HepG2 (cell line): Measurements from ENCODE around the gene PLN. TPM values are rescaled to one million over a fixed set of nuclear protein-coding genes. Genes with fewer than 3 reads are reported as not detected.

Source experiments
- ATAC-seq: fragments of 200-7000 bp; cut with Tn5 transposase; 3 replicates; pipeline ENCODE4 v1.9.1; 2020; ENCODE audit warnings: mild to moderate bottlenecking, moderate library complexity
- BruUV-seq: library from RNA; stranded (reverse); fragments of 400-500 nt; replicated peaks from 2 replicates; lab custom pipeline; 2021; lab: Mats Ljungman, UMichigan
- CTCF ChIA-PET: fragments of 300-600 bp; formaldehyde crosslinking; extraction: SDS; loops from one replicate; lab custom pipeline; 2021; ENCODE audit warnings: low total read pairs, inconsistent platforms, low intra/inter-chr PET ratio; lab: Yijun Ruan, JAX
- POLR2A ChIA-PET: fragments of 350-600 bp; sonication (Branson Sonifier 250); formaldehyde crosslinking; loops from one replicate; lab custom pipeline; 2020; ENCODE audit warnings: antibody characterized with exemption, inconsistent platforms; lab: Yijun Ruan, JAX
- DNase-seq: peaks from one replicate; pipeline ENCODE4 v3.0.0-alpha.2; 2015; ENCODE audit warnings: low spot score
- FAIRE-seq: peaks from 3 replicates; lab custom pipeline; 2011; peaks lifted over from hg19 to GRCh38; lab: Jason Lieb, UNC
- H2AFZ ChIP-seq: one replicate; pipeline ENCODE4 v1.6.1; 2011; ENCODE audit warnings: low read length, inconsistent platforms
- H3K27ac ChIP-seq: fragments of 300-600 bp; 3 replicates; pipeline ENCODE4 v1.8.0; 2011; ENCODE audit warnings: mixed run types, mild to moderate bottlenecking, mixed read lengths, low read length, inconsistent platforms; ENCODE audit not compliant: insufficient read depth; ENCODE audit errors: extremely low read length
- H3K27me3 ChIP-seq, 2 experiments: fragments of 200-600 bp in 1 of 2; 2 replicates in 1 of 2; 3 replicates in 1 of 2; pipeline versions ENCODE4 v1.6.0 to v1.8.0; 2011; ENCODE audit warnings: low read length in 2 of 2, mild to moderate bottlenecking in 2 of 2, moderate library complexity in 2 of 2, inconsistent platforms in 1 of 2; ENCODE audit not compliant: insufficient read depth in 2 of 2, control insufficient read depth in 1 of 2
- H3K36me3 ChIP-seq, 2 experiments: fragments of 200-600 bp in 1 of 2; replicated peaks in 1 of 2; 2 replicates in 1 of 2; 3 replicates in 1 of 2; pipeline versions ENCODE4 v1.5.1 to v1.8.0; 2011; ENCODE audit warnings: low read length in 2 of 2, inconsistent platforms in 1 of 2; ENCODE audit not compliant: insufficient read depth in 2 of 2, control insufficient read depth in 1 of 2
- H3K4me1 ChIP-seq: 2 replicates; pipeline ENCODE4 v1.5.1; 2012; ENCODE audit warnings: low read length, inconsistent platforms; ENCODE audit not compliant: insufficient read depth
- H3K4me2 ChIP-seq: 2 replicates; pipeline ENCODE4 v1.6.0; 2011; ENCODE audit warnings: low read depth, low read length, inconsistent platforms
- H3K4me3 ChIP-seq, 3 experiments: fragments of 200-600 bp in 1 of 3; sonication (generic), shearing (Covaris generic) in 1 of 3; replicated peaks in 1 of 3; 2 replicates each; pipeline ENCODE4 v1.5.1; 2011 to 2016; ENCODE audit warnings: low read length in 3 of 3, inconsistent platforms in 2 of 3, low read depth in 2 of 3, mild to moderate bottlenecking in 2 of 3, control low read depth in 1 of 3, mixed read lengths in 1 of 3; ENCODE audit not compliant: insufficient read depth in 1 of 3
- H3K79me2 ChIP-seq: one replicate; pipeline ENCODE4 v1.6.1; 2011; ENCODE audit warnings: low read length, inconsistent platforms; ENCODE audit not compliant: insufficient read depth
- H3K9ac ChIP-seq: 2 replicates; pipeline ENCODE4 v1.6.0; 2011; ENCODE audit warnings: mild to moderate bottlenecking, low read depth, low read length, inconsistent platforms; ENCODE audit not compliant: insufficient read depth
- H3K9me3 ChIP-seq: 2 replicates; pipeline ENCODE4 v1.5.1; 2012; ENCODE audit warnings: mild to moderate bottlenecking, low read length
- H4K20me1 ChIP-seq: 2 replicates; pipeline ENCODE4 v1.6.0; 2011; ENCODE audit warnings: inconsistent platforms, mild to moderate bottlenecking, low read length, moderate library complexity; ENCODE audit not compliant: insufficient read depth
- ARID4A ChIP-seq: sonication (generic); formaldehyde crosslinking; IDR thresholded peaks from 2 replicates; pipeline ENCODE4 v1.5.0; 2020; ENCODE audit warnings: mild to moderate bottlenecking, missing genetic modification reagents, borderline replicate concordance
- CSRNP2 ChIP-seq: sonication (generic); formaldehyde crosslinking; conservative IDR thresholded peaks from 2 replicates; pipeline ENCODE4 v1.8.0; 2022; ENCODE audit warnings: low read depth, missing genetic modification reagents
- FOXM1 ChIP-seq: sonication (generic); formaldehyde crosslinking; IDR thresholded peaks from 2 replicates; pipeline ENCODE4 v1.5.0; 2020; ENCODE audit warnings: missing genetic modification reagents
- IKZF5 ChIP-seq: IDR thresholded peaks from 2 replicates; pipeline ENCODE4 v1.6.1; 2018; ENCODE audit warnings: missing genetic modification reagents, mild to moderate bottlenecking, missing compliant biosample characterization
- JUNB ChIP-seq: sonication (generic); formaldehyde crosslinking; IDR thresholded peaks from 2 replicates; pipeline ENCODE4 v1.8.0; 2022; ENCODE audit warnings: missing genetic modification reagents, mild to moderate bottlenecking, borderline replicate concordance
- KDM5A ChIP-seq: fragments of 200-600 bp; sonication (generic); IDR thresholded peaks from 2 replicates; pipeline ENCODE4 v1.7.0; 2018; ENCODE audit warnings: antibody characterized with exemption, mild to moderate bottlenecking, low read length, borderline replicate concordance
- MLLT10 ChIP-seq: sonication (generic); formaldehyde crosslinking; IDR thresholded peaks from 2 replicates; pipeline ENCODE4 v1.4.0; 2020; ENCODE audit warnings: missing genetic modification reagents
- PHF5A ChIP-seq: IDR thresholded peaks from one replicate; pipeline ENCODE4 v1.6.1; 2018; ENCODE audit warnings: low read depth, missing genetic modification reagents; ENCODE audit not compliant: unreplicated experiment
- RAD21 ChIP-seq: fragments of 450-650 bp; formaldehyde crosslinking; IDR thresholded peaks from 2 replicates; pipeline ENCODE4 v1.5.0; 2020; ENCODE audit warnings: mild to moderate bottlenecking
- SMYD3 ChIP-seq: sonication (generic); formaldehyde crosslinking; IDR thresholded peaks from 2 replicates; pipeline ENCODE4 v1.8.1; 2023; ENCODE audit warnings: mild to moderate bottlenecking, missing genetic modification reagents
- TARDBP ChIP-seq: sonication (generic); formaldehyde crosslinking; IDR thresholded peaks from 2 replicates; pipeline ENCODE4 v1.8.0; 2022; ENCODE audit warnings: mild to moderate bottlenecking, missing genetic modification reagents
- USF2 ChIP-seq, 2 experiments: sonication (generic) in 1 of 2; formaldehyde crosslinking in 1 of 2; IDR thresholded peaks; 2 replicates each; pipeline versions ENCODE4 v1.5.1 to v1.6.1; 2011 to 2020; ENCODE audit warnings: borderline replicate concordance in 1 of 2, low read depth in 1 of 2, low read length in 1 of 2, mild to moderate bottlenecking in 1 of 2, missing genetic modification reagents in 1 of 2, moderate library complexity in 1 of 2
- ZIK1 ChIP-seq: sonication (generic); formaldehyde crosslinking; IDR thresholded peaks from 2 replicates; pipeline ENCODE4 v1.5.0; 2020; ENCODE audit warnings: mild to moderate bottlenecking, low read depth, missing genetic modification reagents, borderline replicate concordance
- ZKSCAN1 ChIP-seq: fragments of 150-350 bp; IDR thresholded peaks from 2 replicates; pipeline ENCODE4 v1.6.1; 2014; ENCODE audit warnings: low read length
- ZMYM4 ChIP-seq: sonication (generic); formaldehyde crosslinking; IDR thresholded peaks from 2 replicates; pipeline ENCODE4 v1.8.1; 2023; ENCODE audit warnings: mild to moderate bottlenecking, missing genetic modification reagents
- ZNF296 ChIP-seq: sonication (generic); formaldehyde crosslinking; conservative IDR thresholded peaks from 2 replicates; pipeline ENCODE4 v1.5.0; 2020; ENCODE audit warnings: mild to moderate bottlenecking, missing genetic modification reagents
- ZSCAN9 ChIP-seq: IDR thresholded peaks from 2 replicates; pipeline ENCODE4 v1.6.1; 2016; ENCODE audit warnings: borderline replicate concordance
- WGBS: methylation state at CpG from one replicate; pipeline ENCODE4 v1.1.6; 2017; ENCODE audit warnings: low lambda C conversion rate; 5-methylcytosine and 5-hydroxymethylcytosine counted together
- in situ Hi-C: cut with HindIII; loops from 2 replicates; pipeline ENCODE4 v1.10.0; 2017; ENCODE audit warnings: low pct_unique_long_range_greater_than_20kb; ENCODE audit not compliant: extremely low pct_ligation_motif_present
- intact Hi-C: fragments of 100-400 bp; cut with micrococcal nuclease; formaldehyde crosslinking; loops from one replicate; pipeline ENCODE4 v1.10.0; 2022; ENCODE audit not compliant: unreplicated experiment
- polyA plus RNA-seq, 8 experiments: library from polyadenylated mRNA; depleted of rRNA in 3 of 8; stranded (reverse) in 7 of 8; unstranded in 1 of 8; fragments of >200 nt; fragmentation: Illumina TruSeq in 4 of 8; extraction: Trizol in 4 of 8; gene quantifications; 2 replicates each; pipeline versions ENCODE4 v1.2.1 to v1.2.3, GENCODE V29; 2011 to 2016; ENCODE audit warnings: low read depth in 4 of 8, missing spikeins in 1 of 8, mixed read lengths in 1 of 8; ENCODE audit not compliant: insufficient read depth in 1 of 8
- total RNA-seq, 5 experiments: library from RNA; depleted of rRNA; stranded (reverse); fragments of >200 nt; fragmentation: Illumina TruSeq; extraction: Trizol; gene quantifications; 2 replicates each; pipeline ENCODE4 v1.2.3, GENCODE V29; 2016; ENCODE audit warnings: low read depth in 1 of 5

PLN gene
- total and polyA plus RNA-seq, 2 of the 13 experiments (the other 11 are each of a cell fraction or from before 2014, with no cell fraction given) = not detected

- 0% methylated on average over 1 of the region's 1 CpG for WGBS
- H3K4me1 ChIP-seq = no peaks in the 10 kb centered on the region
- no peak overlapping the region for H2AFZ ChIP-seq
- no peak overlapping the region for H3K4me2 ChIP-seq
- no peak for FAIRE-seq
- intact Hi-C loops (no loop called here), in situ Hi-C loops (no loop called here)
- POLR2A ChIA-PET = no interaction called here
- no peaks in the 10 kb centered on the region for H4K20me1 ChIP-seq
- no peaks in the 10 kb centered on the region for H3K27me3 ChIP-seq
- H3K4me3 ChIP-seq = no peak overlapping the region
- ATAC-seq = no peak
- CTCF ChIA-PET = no interaction called here
- no peaks in the 10 kb centered on the region for H3K9me3 ChIP-seq
- no peaks in the 10 kb centered on the region for H3K36me3 ChIP-seq
- no peaks in the 10 kb centered on the region for H3K79me2 ChIP-seq
- BruUV-seq = no TSS peak
- no peak overlapping the region for H3K27ac ChIP-seq
- H3K9ac ChIP-seq = no peak overlapping the region
- DNase-seq = no peak
- TF ChIP-seq ZMYM4 (CRISPR knock-in tag) = no peak
- no peak for TF ChIP-seq ZSCAN9 (CRISPR knock-in tag)
- no peak for TF ChIP-seq IKZF5 (CRISPR knock-in tag)
- TF ChIP-seq JUNB (CRISPR knock-in tag) = no peak
- no peak for TF ChIP-seq MLLT10 (CRISPR knock-in tag)
- no peak for TF ChIP-seq ZNF296 (CRISPR knock-in tag)
- TF ChIP-seq CSRNP2 (CRISPR knock-in tag) = no peak
- TF ChIP-seq TARDBP (CRISPR knock-in tag) = no peak
- no peak for TF ChIP-seq ZIK1 (CRISPR knock-in tag)
- TF ChIP-seq PHF5A (CRISPR knock-in tag) = no peak
- TF ChIP-seq SMYD3 (CRISPR knock-in tag) = no peak
- no peak for TF ChIP-seq RAD21 (CRISPR knock-in tag)
- TF ChIP-seq FOXM1 (CRISPR knock-in tag) = no peak
- TF ChIP-seq ZKSCAN1 = no peak
- TF ChIP-seq ARID4A (CRISPR knock-in tag) = no peak
- TF ChIP-seq USF2 (IDR thresholded peaks at IDR 0.05; ENCODE audit: low read depth, low read length) = no peak
- TF ChIP-seq USF2 (CRISPR knock-in tag; IDR thresholded peaks at IDR 0.05; ENCODE audit: borderline replicate concordance) = no peak
- TF ChIP-seq KDM5A = no peak
These were observed 5.0 kb downstream of the PLN start for GRCh38 chr6:118553132-118553531.
